OCI-LY7 (cell line): ENCODE data around the gene MREG.

ENCODE experiments used
- EZH2phosphoT487 ChIP-seq: fragments of 200-600 bp; sonication (generic); IDR thresholded peaks from 2 replicates; pipeline ENCODE4 v1.6.1; 2018; ENCODE audit warnings: low read depth, borderline replicate concordance, mild to moderate bottlenecking, mixed run types, antibody characterized with exemption, low read length, moderate library complexity, mixed read lengths
- TF ChIP-seq, protein P1 (sequence below): fragments of 200-600 bp; sonication (generic); conservative IDR thresholded peaks from 2 replicates; pipeline ENCODE4 v1.5.1; 2014; ENCODE audit warnings: mild to moderate bottlenecking, antibody characterized with exemption, low read length, moderate library complexity, mixed read lengths

DNA sequence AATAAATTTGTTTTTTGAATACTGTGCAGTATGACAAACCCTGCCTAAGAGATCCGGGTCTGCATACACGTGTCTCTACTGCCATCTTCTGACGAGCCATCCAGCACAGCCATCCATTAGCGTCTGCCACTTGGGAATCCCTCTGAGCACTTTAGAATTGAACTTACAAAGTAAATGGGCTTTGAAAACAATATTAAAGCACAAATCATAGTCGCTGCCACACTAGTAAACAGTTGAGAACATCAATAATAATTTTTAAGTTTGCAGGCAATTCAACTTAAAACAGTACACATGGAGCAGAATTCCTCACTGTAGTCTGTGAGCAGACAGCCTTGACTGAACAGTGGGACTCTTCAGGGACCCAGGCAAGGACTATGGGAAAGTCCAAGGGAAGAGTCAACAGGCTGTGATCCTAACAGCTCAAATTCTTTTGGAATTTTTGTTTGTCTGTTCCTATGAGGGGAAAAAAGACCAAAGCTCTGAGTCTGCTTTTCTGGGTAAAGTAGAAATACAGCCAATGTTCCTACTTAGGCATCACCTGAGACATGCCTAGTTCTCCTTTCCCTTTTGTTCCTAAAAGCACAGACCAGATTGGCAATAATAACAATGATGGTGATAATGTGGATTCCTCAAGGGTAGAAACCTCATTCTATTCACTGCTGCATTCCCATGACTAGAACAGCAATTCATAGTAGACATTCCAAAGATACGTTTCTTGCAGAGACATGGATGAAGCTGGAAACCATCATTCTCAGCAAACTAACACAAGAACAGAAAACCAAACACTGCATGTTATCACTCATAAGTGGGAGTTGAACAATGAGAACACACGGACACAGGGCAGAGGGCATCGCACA is 92.9 kb downstream of the MREG start:
- TF ChIP-seq, protein P1, sequence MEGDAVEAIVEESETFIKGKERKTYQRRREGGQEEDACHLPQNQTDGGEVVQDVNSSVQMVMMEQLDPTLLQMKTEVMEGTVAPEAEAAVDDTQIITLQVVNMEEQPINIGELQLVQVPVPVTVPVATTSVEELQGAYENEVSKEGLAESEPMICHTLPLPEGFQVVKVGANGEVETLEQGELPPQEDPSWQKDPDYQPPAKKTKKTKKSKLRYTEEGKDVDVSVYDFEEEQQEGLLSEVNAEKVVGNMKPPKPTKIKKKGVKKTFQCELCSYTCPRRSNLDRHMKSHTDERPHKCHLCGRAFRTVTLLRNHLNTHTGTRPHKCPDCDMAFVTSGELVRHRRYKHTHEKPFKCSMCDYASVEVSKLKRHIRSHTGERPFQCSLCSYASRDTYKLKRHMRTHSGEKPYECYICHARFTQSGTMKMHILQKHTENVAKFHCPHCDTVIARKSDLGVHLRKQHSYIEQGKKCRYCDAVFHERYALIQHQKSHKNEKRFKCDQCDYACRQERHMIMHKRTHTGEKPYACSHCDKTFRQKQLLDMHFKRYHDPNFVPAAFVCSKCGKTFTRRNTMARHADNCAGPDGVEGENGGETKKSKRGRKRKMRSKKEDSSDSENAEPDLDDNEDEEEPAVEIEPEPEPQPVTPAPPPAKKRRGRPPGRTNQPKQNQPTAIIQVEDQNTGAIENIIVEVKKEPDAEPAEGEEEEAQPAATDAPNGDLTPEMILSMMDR, result peak; percentile 92
- no peak for TF ChIP-seq EZH2phosphoT487
